Inflammatory macrophage treated with lipopolysaccharide for 1 hour (primary cell): ENCODE results near the gene SIGLEC10.
"Not testable (repeated sequence)": the region's sequence is repeated elsewhere in the genome, so short reads cannot be mapped to it uniquely, and the experiment has no call there.

Source experiments
- DNase-seq, 2 donors: peaks; one replicate each; pipeline ENCODE4 v3.0.0-alpha.2; 2020 to 2022

The SIGLEC10 gene, protein sequence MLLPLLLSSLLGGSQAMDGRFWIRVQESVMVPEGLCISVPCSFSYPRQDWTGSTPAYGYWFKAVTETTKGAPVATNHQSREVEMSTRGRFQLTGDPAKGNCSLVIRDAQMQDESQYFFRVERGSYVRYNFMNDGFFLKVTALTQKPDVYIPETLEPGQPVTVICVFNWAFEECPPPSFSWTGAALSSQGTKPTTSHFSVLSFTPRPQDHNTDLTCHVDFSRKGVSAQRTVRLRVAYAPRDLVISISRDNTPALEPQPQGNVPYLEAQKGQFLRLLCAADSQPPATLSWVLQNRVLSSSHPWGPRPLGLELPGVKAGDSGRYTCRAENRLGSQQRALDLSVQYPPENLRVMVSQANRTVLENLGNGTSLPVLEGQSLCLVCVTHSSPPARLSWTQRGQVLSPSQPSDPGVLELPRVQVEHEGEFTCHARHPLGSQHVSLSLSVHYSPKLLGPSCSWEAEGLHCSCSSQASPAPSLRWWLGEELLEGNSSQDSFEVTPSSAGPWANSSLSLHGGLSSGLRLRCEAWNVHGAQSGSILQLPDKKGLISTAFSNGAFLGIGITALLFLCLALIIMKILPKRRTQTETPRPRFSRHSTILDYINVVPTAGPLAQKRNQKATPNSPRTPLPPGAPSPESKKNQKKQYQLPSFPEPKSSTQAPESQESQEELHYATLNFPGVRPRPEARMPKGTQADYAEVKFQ

GRCh38 chr19:51417107-51417809 is at the start of gene SIGLEC10:
Gene SIGLEC10 (minus strand): TSS chr19:51417642. CDS start chr19:51417581, 61 bp downstream.
- peak; percentile 82 for DNase-seq

DNA sequence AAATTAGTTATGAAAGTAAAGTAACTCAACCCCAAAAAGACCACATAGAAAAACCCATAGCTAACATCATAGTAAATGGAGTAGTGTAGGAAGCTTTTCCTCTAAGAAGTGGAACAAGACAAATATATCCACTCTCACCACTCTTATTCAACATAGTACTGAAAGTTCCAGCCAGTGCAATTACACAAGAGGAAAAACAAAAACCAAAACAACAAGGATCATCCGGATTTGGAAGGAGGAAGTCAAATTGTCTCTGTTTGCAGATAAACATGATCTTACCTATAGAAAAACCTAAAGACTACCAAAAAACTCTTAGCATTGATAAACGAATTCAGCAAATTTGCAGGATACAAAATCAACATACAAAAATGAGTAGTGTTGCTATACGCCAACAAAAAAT is 49.3 kb upstream of the SIGLEC10 start:
- peak in 1 of 2 donors; percentile 19 for DNase-seq

DNA sequence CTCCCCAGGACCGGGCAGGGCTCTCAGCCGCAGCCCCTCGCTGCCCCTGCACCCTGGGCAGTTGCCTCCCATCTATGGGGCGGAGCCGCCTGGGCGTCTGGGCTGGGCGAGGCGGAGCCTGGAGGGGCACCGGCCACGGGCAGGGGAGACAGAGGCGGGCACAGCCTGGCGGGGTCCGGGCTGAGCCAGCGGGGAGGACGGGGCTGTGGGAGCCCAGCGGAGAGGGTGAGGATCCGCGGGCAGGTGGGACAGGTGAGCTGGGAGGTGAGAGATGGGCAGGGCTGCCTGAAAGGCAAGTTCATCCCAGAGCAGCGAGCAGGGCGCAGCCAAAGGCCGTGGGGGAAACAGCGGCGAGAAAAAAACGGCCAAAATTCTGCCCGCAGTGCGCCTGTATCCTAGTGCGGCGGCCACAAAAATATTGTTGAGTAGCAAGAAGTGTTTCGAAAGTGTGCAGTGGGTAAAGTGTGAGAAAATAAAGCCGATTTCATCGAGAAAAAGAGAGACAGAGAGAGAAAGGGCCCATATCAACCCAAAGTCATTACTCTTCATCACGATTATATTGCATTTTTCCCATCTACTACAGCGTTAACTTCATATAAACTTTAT is 46.6 kb upstream of the SIGLEC10 start:
- not testable (repeated sequence) for DNase-seq

- DNase-seq = no peak
These were observed 45.2 kb upstream of the SIGLEC10 start for GRCh38 chr19:51462681-51463080.

GRCh38 chr19:51462276-51462675 is 44.8 kb upstream of the SIGLEC10 start:
- no peak for DNase-seq

- DNase-seq = peak in 1 of 2 donors; percentile 18
These were observed 44.3 kb upstream of the SIGLEC10 start for GRCh38 chr19:51461723-51462161.

DNA sequence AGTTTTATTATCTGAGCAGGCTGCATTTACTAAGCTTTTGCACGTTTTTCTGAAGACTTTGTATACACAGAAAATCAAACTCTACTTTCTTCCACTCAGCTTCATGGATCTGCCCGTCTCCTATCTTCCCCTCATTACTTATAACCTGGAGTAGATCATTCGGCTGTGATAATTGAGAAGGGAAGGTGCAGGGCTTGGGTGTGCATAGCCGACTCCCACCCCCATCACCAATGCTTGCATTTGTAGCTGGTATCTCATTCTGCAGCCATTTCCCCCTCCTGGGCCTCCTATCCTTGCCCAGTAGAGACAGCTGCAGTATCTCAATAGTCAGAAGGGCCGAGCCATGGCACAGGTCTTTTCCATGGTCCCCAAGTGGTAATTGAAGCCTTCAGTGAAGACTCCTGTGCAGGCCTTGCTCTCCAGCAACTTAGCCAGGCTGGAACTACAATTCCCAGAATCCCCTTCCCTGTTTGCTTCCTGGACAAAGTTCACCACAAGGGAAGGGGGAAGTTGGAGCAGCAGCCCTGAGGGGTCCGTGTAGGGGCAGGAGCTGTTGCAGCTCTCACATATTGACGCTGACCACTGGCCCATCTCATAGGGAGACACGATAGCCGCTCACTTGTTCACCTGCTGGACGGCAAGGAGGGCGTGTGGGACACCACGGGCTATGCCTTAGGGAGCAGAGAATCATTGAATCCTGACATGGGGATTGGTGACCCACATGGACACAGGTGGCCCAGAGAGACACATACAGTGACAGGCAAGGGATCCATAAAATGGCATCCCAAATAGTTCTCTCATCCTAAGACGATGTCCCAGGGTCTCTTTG is 42.9 kb upstream of the SIGLEC10 start:
- DNase-seq = peak; percentile 30 to 39

- DNase-seq = no peak
These were observed 41.6 kb upstream of the SIGLEC10 start for GRCh38 chr19:51458899-51459505.

DNA sequence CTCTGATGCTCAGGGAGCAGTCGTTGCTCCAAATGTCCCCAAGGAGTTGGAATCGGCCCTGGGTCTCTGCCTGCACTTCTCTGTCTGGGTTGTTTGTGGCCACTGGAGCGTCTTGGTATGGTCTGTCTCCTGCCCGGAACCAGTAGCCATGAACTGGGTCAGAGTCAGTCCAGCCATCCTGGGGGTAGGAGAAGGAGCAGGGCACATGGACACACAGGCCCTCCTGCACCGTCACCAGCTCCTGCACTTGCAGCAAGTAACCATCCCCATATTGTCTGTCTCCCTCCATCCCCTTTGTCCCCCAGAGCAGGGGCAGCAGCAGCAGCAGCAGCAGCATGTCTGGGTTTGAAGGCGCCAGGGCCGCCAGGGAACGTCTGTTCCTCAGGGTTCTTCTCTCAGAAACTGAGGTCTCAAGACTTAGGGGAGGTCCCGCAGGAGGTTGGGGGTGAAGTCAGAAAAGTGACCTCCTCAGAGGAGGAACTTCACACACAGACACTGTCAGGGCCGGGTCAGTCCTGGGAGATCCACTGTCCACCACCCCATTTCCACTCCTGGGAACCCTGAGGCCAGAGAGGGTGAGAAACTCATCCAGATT is 40.7 kb upstream of the SIGLEC10 start, which contains the start of gene SIGLEC8:
Gene SIGLEC8, minus strand, starts transcription at position 404 of the 595 bp plus-strand sequence. Its CDS starts 67 bp downstream, at position 337.
- DNase-seq = no peak

- DNase-seq = no peak
These were observed 40.0 kb upstream of the SIGLEC10 start for GRCh38 chr19:51457351-51458013.

DNA sequence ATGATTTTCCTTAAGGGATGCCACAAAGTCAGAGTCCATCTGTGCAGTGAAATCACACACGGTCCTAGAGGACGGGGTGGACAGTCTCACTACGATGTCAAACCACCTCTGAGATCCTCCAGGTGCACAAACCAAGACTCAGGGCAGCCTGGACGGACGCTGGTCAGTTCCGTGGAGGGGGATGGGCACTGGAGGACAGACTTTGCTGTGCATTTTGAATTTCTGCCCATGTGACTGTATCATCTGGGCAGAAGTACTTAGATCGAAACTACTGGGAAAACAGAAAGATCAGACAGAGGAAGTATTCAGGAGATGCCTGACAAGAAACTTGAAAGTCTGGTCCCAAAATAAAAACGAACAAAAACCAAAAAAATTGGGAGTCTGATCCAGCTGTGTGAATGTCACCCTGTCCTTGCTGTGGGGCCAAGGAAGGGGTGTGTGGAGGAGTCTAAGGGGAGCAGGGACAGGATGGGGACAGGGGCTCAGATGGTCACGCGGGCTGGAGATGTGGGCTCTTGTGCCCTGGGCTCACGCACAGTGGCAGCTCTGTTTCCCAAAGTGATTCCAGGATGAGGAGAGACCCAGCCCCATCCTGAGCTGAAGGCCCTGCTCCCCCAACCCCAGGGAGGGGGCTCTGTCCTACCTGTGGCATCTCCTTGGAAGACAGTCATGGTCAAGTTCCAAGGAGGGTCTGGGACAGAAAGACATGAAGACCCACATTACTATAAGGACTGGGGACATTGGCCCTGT is 39.3 kb upstream of the SIGLEC10 start:
- no peak for DNase-seq

GRCh38 chr19:51450730-51451307 is 33.4 kb upstream of the SIGLEC10 start:
- DNase-seq = no peak

DNA sequence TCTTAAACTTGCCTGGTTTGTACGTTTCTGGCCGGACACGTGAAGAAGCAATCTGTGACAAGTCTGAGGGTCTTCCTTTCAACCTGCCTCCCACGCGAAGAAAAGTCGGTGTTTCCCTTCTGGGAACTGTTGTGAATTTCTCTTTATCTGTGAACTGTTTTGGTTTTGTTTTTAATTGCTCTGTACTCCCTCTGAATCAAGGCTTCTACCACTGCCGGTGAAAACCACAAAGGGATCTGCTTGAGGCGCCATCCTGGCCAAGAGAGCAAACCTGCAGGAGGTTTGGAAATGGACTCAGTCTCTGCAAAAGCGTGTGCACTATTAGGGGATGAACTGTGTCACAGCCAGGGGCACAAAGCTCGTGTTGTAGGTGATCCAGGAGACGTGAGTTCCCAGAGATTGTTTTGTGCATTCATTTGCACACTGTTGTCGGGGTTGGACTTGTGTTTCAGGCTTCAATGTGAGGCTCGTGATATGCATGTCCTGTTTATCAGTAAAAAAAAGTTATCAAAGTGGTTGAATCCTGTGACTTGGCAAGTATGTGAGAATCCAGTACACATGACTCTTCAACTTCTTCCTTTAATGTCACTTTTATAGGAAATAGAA is 31.1 kb upstream of the SIGLEC10 start:
- no peak for DNase-seq

DNA sequence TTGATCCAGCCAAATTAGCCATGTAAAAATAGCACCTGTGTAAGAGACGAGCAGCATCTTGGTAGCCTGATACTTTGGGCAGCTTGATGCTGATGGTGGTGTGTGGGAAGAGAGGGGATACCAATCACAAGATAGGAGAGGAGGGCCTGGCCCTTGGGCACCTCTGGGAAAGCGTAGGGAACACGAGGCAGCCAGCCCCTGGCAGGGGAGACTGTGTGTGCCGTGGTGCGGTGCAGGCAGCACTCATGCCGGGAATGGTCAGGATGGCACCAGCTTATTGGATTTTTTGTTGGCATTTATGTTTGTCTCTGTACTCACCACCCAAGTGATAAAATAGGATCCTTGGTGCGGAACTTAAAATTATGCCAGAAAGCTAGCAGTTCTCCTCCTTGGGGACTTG is 30.6 kb upstream of the SIGLEC10 start:
- no peak for DNase-seq

DNA sequence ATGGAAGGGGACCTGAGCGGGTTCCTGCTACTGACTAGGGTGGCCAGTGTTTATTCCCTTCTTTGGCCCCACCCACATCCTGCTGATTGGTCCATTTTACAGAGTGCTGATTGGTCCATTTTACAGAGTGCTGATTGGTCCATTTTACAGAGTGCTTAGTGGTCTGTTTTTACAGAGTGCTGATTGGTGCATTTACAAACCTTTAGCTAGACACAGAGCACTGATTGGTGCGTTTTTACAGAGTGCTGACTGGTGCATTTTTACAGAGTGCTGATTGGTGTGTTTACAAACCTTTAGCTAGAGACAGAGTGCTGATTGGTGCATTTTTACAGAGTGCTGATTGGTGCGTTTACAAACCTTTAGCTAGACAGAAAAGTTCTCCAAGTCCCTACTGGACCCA is 30.1 kb upstream of the SIGLEC10 start:
- DNase-seq = not testable (repeated sequence)

- peak; percentile 66 to 79 for DNase-seq
These were observed 24.3 kb upstream of the SIGLEC10 start for GRCh38 chr19:51441410-51442390.

DNA sequence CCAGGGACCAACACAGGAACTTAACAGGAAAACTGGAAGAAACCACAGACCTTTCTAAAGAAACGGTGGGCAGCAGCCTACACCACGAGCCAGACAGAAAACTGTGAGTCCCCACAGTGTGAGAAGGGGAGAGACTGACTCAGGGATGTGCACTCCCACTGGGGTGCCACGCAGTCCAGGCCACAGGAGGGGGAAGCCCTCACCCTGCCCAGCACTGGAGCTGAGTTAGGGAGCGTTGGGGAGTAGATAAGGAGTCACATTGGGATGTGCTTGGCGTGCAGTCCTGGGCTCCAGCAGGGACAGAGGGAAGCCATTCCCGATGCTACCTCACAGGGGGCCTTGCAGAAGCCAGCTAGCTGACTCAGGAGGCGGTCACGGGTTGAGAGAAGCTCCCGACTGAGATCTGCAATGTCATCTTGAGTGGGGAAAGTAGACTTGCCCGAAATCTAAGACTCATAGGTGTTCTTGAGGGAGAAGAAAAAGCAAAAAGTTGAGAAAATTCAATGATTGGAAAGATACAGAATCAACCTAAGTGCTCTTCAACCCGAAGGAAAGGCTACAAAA is 23.5 kb upstream of the SIGLEC10 start:
- peak; percentile 39 to 62 for DNase-seq
